ENCODE results near the gene LARGE1. TPM values are rescaled to one million over a fixed set of nuclear protein-coding genes. Genes with fewer than 3 reads are reported as not detected.
"Not testable (repeated sequence)": the region's sequence is repeated elsewhere in the genome, so short reads cannot be mapped to it uniquely, and the experiment has no call there.

LARGE1 gene
- total and polyA plus RNA-seq, 9 of the 15 experiments (the other 6 are each of a cell fraction or from before 2014, with no cell fraction given): 0.01 to 0.66 (median 0.14) TPM; not detected in 2

DNA sequence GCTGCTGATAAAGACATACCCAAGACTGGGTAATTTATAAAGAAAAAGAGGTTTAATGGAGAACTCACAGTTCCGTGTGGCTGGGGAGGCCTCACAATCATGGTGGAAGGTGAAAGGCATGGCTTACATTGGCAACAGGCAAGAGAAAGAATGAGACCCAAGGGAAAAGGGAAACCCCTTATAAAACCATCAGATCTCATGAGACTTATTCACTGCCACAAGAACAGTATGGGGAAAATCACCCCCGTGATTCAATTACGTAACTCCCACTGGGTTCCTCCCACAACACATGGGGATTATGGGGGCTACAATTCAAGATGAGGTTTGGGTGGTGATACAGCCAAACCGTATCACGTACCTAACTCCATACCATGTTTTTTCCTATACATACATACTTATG is 557.0 kb downstream of the LARGE1 start:
- CTCF ChIA-PET (ENCODE audit: low intra/inter-chr PET ratio); in situ Hi-C loops (cut with MboI); H3K9me3 ChIP-seq (replicated peaks; ENCODE audit: control insufficient read depth, insufficient read depth, low read depth, low read length); H4K20me1 ChIP-seq (replicated peaks; ENCODE audit: control insufficient read depth, insufficient read depth, low read length); H3K27ac ChIP-seq (ENCODE audit: extremely low read depth, low read depth, low read length); intact Hi-C loops (cut with micrococcal nuclease); H3K4me1 ChIP-seq (replicated peaks in 1 of 2; ENCODE audit: control insufficient read depth in 2 of 2, insufficient read depth in 2 of 2, low read length in 2 of 2); H3K4me2 ChIP-seq (ENCODE audit: insufficient read depth, low read length); DNase-seq (ENCODE audit: extremely low read depth in 1 of 4, low spot score in 3 of 4); POLR2A ChIA-PET; H3K79me2 ChIP-seq (ENCODE audit: control insufficient read depth, insufficient read depth, low read length); H3K9ac ChIP-seq (ENCODE audit: insufficient read depth in 1 of 2, low read depth in 2 of 2, low read length in 2 of 2); H3K4me3 ChIP-seq; BruUV-seq (replicated peaks); ATAC-seq; H2AFZ ChIP-seq (ENCODE audit: low read depth, low read length); H3K27me3 ChIP-seq (ENCODE audit: control insufficient read depth in 2 of 2, insufficient read depth in 2 of 2, low read length in 2 of 2); H3K36me3 ChIP-seq (ENCODE audit: control insufficient read depth, insufficient read depth, low read length); H3K9me1 ChIP-seq (ENCODE audit: control insufficient read depth, insufficient read depth, low read length); FAIRE-seq: not testable (repeated sequence)
- WGBS (ENCODE audit: insufficient coverage, low coverage, missing lambda C conversion rate): 7% methylated on average over 5 of the region's 5 CpGs

DNA sequence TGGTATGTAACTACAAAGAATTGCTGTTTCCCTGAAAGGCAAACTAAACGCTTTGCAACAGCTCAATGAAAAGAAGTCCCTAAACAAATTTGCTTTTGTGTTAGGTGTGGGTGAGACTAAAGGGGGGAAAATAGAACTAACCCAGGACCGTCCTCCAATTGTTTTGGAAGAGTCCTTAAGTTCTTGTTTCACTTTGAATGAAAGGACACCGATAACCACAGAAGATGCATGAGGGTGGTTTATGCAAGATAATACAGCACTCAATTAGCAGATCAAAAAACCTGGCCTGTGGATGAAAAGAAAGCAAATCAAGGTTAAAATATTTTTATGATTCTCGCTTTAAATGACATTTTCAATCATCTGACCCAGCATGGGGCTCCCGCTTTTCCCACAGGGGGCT is 557.6 kb downstream of the LARGE1 start:
- in situ Hi-C loops (cut with MboI): no loop called here
- H3K27me3 ChIP-seq (ENCODE audit: control insufficient read depth in 2 of 2, insufficient read depth in 2 of 2, low read length in 2 of 2): no peaks in the 10 kb centered on the region
- H3K9me3 ChIP-seq (replicated peaks; ENCODE audit: control insufficient read depth, insufficient read depth, low read depth, low read length): no peaks in the 10 kb centered on the region
- H3K27ac ChIP-seq (ENCODE audit: extremely low read depth, low read depth, low read length): no peak overlapping the region
- TF ChIP-seq, protein P1, sequence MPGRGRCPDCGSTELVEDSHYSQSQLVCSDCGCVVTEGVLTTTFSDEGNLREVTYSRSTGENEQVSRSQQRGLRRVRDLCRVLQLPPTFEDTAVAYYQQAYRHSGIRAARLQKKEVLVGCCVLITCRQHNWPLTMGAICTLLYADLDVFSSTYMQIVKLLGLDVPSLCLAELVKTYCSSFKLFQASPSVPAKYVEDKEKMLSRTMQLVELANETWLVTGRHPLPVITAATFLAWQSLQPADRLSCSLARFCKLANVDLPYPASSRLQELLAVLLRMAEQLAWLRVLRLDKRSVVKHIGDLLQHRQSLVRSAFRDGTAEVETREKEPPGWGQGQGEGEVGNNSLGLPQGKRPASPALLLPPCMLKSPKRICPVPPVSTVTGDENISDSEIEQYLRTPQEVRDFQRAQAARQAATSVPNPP (IDR thresholded peaks at IDR 0.05; ENCODE audit: borderline replicate concordance, insufficient read depth, insufficient read length): no peak
- TF ChIP-seq FOXK1 (CRISPR knock-in tag; IDR thresholded peaks at IDR 0.05; ENCODE audit: borderline replicate concordance): no peak
- FAIRE-seq (no peak), ATAC-seq (no peak), DNase-seq (ENCODE audit: extremely low read depth in 1 of 4, low spot score in 3 of 4) (no peak)
- H3K9me1 ChIP-seq (ENCODE audit: control insufficient read depth, insufficient read depth, low read length): no peaks in the 10 kb centered on the region
- no peaks in the 10 kb centered on the region for H3K4me1 ChIP-seq (replicated peaks in 1 of 2; ENCODE audit: control insufficient read depth in 2 of 2, insufficient read depth in 2 of 2, low read length in 2 of 2)
- ChIA-PET POLR2A (no interaction called here), CTCF (ENCODE audit: low intra/inter-chr PET ratio) (no interaction called here)
- no peaks in the 10 kb centered on the region for H4K20me1 ChIP-seq (replicated peaks; ENCODE audit: control insufficient read depth, insufficient read depth, low read length)
- 2% methylated on average over 5 of the region's 5 CpGs for WGBS (ENCODE audit: insufficient coverage, low coverage, missing lambda C conversion rate)
- intact Hi-C loops (cut with micrococcal nuclease): no loop called here
- no peak overlapping the region for H3K9ac ChIP-seq (ENCODE audit: insufficient read depth in 1 of 2, low read depth in 2 of 2, low read length in 2 of 2)
- H3K36me3 ChIP-seq (ENCODE audit: control insufficient read depth, insufficient read depth, low read length): no peaks in the 10 kb centered on the region
- H2AFZ ChIP-seq (ENCODE audit: low read depth, low read length): no peak overlapping the region
- H3K4me2 ChIP-seq (ENCODE audit: insufficient read depth, low read length): no peak overlapping the region
- no peaks in the 10 kb centered on the region for H3K79me2 ChIP-seq (ENCODE audit: control insufficient read depth, insufficient read depth, low read length)
- H3K4me3 ChIP-seq: no peak overlapping the region
- no TSS peak for BruUV-seq (replicated peaks)

All from K562 (cell line).